Measurements from ENCODE around the gene POMGNT1. TPM values are rescaled to one million over a fixed set of nuclear protein-coding genes. Genes with fewer than 3 reads are reported as not detected.

Gene POMGNT1
- total and polyA plus RNA-seq, 2 of the 8 experiments (the other 6 are each of a cell fraction or from before 2014, with no cell fraction given) = 28.0 to 40.3 TPM

- TF ChIP-seq E2F6 (IDR thresholded peaks at IDR 0.05) = no peak
Measured at GRCh38 chr1:46184920-46185658, 13.1 kb downstream of the POMGNT1 start (continued).
